Stimulated activated CD8-positive, alpha-beta memory T cell treated with anti-CD3 and anti-CD28 coated beads, Interleukin-12 subunit alpha, Interleukin-12 subunit beta, amount 100 ng/mL, for 24 hours (primary cell): Measurements from ENCODE around the gene PFAS.
"Not testable (repeated sequence)": the region's sequence is repeated elsewhere in the genome, so short reads cannot be mapped to it uniquely, and the experiment has no call there.

Experiments used
- DNase-seq: peaks from one replicate; pipeline ENCODE4 v3.0.0-alpha.2; 2020; ENCODE audit errors: extremely low read depth

The PFAS gene

GRCh38 chr17:8248751-8249607 lies at the start of gene PFAS:
Gene PFAS (plus strand): TSS chr17:8249289. CDS start chr17:8253938, 4,649 bp downstream.
- peak; percentile 94 for DNase-seq

GRCh38 chr17:8204761-8205555 lies 44.1 kb upstream of the PFAS start:
- no peak for DNase-seq

DNA sequence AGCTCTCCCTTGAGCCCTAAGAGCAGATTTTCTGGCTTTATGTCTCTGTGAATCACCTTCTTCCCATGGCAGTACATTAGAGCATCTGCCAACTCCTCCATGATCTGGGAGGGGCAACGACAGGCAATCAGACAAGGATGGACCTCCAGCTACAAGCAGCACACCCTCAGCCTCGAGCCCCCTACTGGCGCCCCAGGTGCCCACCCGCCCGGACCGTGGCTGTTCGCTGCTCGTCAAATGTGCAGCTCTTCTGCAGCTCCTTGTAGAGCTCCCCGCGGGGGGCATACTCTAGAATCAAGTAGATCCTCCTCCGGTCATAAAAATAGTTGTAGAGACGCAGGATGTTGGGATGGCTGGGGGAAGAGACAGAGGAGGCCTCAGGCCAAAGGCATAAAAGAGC lies 42.6 kb upstream of the PFAS start:
- DNase-seq, result no peak

DNA sequence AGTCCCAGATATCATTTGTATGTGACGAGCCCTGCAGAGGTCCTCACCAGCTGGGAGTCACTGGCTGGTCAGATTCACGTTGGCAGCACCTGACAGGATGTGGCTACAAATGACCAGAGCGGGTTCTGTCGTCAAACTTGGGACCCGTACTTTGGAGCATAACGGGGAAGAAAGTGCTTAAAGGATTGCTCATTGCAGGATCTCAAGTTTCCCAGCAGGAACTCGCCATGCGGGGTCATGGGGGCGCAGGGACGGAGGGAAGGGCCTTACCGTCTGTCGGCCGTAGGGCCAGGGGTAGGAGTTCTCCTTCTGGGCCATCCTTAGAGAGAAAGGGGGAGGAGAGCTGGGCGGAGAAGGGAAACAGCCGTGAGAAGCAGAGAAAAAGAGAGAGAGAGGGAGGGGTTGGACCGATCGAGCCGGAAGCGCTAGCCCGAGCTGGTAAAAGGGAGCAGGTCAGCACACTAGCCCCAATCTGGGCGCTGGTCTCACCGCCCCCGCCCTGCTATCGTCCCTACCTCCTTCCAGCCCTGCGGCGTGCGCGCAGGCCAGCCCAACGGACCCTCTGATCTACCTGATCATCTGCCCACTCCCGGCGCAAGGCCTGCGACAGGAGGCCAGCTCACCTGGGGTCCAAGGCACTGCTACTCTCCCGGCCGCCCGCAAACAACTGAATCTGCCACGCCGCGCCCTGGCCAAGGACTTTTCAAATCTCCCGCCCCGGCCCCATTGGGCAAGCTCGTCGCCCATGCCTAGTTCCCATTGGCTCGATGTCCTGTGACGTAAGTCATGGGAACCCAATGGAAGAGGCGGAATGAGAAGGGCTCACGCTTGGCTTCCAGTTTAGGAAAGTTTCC lies 39.0 kb upstream of the PFAS start, which contains the start of gene AURKB:
Gene AURKB (minus strand): TSS at position 669 of the 854 bp plus-strand sequence. CDS start 351 bp downstream, at position 318.
- DNase-seq, result peak; percentile 84

DNA sequence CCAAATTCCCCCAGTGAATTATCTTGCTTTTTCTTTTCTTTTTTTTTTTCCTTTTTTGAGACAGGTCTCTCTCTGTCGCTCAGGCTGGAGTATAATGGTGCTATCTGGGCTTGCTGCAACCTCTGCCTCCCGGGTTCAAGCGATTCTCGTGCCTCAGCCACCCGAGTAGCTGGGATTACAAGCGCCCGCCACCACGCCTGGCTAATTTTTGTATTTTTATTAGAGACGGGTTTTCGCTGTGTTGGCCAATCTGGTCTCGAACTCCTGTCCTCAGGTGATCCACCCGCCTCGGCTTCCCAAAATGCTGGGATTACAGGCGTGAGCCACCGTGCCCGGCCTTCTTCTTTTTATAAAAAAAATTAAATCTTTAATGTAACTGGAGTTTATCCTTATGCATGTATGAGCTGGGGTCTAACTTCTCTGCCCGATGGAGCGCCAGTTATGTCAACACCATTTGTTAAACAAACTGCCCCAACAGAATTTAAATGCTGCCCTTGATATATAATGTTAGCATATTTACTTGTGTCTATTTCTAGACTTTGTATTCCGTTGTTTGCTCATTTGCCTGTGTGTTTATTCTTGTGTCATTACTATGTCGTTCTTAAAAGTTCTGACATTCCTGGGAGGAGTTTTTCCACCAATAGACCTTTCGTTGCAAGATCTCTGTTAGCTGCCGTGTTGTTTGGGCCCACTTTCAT lies 38.2 kb upstream of the PFAS start:
- DNase-seq, result no peak

DNA sequence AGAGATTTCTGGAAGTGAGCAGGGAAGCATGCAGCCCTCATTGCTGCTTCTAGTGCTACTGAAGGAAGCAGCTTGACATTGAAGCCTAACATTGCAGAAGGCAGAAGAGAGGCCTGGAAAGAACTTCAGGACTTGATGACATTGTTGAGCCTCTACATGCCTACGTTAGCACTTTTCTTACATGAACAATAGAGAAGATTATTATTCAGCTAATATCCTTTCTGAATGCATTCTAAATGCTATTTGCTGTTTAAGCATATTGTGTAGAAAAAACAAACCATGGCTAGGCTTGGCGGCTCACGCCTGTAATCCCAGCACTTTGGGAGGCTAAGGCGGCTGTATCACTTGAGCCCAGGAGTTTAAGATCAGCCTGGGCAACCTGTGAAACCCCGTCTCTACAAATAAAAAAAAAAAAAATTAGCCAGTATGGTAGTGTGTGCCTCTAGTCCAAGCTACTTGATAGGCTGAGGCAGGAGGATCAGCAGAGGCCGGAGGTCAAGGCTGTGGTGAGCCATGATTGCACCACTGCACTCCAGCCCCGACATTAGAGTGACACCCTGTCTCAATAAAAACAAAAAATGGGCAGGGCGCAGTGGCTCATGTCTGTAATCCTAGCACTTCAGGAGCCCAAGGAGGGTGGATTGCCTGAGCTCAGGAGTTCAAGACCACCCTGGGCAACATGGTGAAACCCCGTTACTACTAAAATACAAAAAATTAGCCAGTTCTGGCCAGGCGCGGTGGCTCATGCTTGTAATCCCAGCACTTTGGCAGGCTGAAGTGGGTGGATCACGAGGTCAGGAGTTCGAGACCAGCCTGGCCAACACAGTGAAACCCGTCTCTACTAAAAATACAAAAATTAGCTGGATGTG lies 36.5 kb upstream of the PFAS start:
- no peak for DNase-seq

- not testable (repeated sequence) for DNase-seq
These were observed 35.1 kb upstream of the PFAS start for GRCh38 chr17:8214000-8214399.

- peak; percentile 67 for DNase-seq
These were observed 28.1 kb upstream of the PFAS start for GRCh38 chr17:8220783-8221662.

DNA sequence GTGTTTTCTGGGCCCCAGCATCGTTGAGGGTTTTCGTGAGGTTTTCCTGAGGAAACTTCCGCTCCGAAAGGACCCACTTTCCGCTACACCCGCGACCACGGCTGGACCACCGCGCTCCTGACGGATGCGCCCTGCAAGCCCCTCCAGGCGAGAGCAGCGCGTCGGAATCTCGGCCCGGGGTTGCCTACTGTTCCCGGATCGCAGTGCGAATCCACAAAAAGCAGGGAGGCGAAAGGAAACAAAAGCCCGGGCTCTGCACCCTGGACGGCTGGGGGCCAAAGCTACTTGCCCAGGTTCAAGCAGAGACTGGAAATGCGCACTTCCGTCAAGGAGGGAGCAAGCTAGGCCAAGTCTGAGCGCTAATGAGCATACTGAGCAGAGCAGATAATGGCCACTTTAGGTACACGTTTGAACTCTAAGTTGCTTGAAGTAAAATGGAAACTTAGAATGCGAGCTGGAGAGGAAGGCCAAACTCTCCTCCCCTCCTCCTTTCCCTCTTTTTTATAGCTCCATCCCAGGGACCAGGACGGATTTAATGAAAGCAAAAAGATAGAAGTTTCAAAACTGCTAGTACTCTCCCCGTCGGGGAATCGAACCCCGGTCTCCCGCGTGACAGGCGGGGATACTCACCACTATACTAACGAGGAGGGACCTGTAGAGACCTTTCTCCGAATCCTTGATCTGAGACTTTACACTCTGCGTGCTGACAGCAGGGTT lies 27.3 kb upstream of the PFAS start:
- peak; percentile 64 for DNase-seq

DNA sequence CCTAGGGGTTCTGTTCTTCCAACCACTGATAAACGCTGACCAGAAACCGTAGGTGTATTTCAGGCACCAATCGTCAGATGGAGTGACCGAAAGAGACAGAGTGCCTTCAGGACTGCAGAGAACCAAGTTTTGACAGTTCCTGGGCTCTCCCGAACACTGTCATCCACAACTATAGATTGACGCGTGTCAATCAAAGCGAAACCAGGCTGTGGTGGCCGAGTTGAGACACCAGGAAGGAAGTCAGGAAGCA lies 26.8 kb upstream of the PFAS start:
- no peak for DNase-seq

GRCh38 chr17:8222630-8223355 lies 26.3 kb upstream of the PFAS start:
- DNase-seq, result peak; percentile 67

GRCh38 chr17:8223356-8224126 lies 25.5 kb upstream of the PFAS start:
- no peak for DNase-seq

- DNase-seq, result no peak
These were observed 23.9 kb upstream of the PFAS start for GRCh38 chr17:8224891-8225812.

- no peak for DNase-seq
These were observed 23.1 kb upstream of the PFAS start for GRCh38 chr17:8225813-8226535.

- no peak for DNase-seq
These were observed 22.4 kb upstream of the PFAS start for GRCh38 chr17:8226536-8227237.
